Kidney glomerular epithelial cell (primary cell): Measurements from ENCODE around the gene GANAB.
"Not testable (repeated sequence)": the region's sequence is repeated elsewhere in the genome, so short reads cannot be mapped to it uniquely, and the experiment has no call there.

Source experiments
- DNase-seq: peaks from one replicate; lab custom pipeline; 2025; lab: John Stamatoyannopoulos, UW

GANAB gene

DNA sequence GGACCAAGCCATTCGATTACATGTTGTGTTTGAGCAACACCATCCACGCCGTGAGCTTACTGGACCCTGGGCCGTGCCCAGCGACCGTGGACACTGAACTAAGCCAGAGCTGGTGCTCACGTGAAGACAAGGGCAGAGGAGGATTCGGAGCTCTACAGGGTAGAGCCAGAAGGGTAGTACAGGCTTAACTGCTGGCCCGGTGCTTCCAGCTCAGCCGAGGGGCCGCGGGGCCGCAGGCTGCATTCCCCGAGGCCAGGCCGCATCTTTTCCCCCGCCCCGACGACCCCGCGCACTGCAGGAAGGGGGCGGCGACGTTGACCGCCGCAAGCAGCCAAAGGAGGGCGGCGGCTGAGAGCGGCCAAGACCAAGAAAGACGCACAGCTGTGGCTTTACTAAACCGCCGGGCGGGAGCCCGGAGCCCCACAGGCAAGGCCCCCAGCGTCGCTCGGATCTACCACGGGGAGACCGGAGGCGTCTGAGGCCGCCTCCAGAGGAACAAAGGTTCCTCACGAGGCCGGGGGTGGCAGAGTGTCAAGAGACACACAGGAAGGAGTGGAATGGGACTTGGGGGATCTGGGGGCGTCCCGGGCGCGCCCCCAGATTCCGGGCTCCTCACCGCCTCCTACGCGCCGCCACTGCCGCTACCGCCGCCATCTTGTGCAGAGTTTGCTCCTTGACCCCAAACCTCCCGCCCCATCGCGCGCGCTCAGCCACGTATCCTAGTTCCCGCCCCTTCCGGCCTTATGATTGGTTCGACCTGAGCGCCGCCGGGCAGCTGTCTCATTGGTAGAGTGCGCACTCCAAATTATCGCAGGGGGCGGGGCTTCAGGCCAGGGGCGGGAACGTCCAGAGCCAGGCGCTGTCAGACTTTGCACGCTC, at the start of gene GANAB:
Gene GANAB (minus strand): TSS at position 668 of the 879 bp plus-strand sequence. CDS start 14 bp downstream, at position 654.
- peak; percentile 96 for DNase-seq

DNA sequence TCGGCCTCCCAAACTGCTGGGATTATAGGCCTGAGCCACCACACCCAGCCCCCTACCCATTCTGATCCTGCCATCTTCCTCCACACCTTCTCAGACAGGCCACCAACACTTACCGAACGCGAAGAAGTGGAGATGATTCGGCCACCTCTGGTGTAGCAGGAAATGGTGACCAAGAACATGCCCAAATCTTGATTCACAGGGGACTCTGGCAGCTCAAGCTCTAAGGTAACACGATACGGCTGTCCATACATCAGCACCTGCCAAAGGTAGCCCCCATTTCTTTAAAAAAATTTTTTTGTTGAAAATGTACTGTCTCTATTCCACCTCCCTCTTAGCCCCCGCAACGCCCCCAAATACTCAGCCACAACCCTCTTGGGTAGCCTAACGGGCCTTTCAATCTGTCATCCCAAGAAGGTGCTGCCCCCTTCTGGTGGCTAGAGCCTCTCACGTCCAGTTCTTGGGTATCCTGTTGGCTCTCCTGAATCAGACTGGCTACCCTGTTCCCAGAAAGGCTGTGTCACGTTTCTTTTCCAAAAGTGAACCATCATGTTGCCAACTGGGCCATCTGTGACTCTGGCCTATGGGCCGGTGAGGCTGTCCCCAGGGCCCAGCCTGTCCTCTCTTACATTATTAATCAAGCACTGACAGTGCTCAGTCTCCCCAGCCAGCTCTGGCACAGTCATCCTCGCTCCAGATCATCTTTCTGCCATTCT, 48.2 kb upstream of the GANAB start:
- DNase-seq: no peak

DNA sequence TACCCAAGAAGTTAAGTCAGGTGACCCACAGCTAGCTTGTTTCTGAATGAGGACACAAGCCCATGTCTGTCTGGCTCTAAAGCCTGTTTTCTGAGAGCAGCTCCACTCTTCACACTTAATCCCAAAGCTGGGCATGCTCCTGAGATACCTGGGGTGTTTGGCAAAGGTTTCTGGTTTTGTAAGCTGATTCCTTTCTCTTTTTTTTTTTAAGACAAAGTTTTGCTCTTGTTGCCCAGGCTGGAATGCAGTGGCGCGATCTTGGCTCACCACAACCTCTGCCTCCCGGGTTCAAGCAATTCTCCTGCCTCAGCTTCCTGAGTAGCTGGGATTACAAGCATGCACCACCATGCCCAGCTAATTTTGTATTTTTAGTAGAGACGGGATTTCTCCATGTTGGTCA, 47.2 kb upstream of the GANAB start:
- DNase-seq: not testable (repeated sequence)

- no peak for DNase-seq
Observed at GRCh38 chr11:62689421-62690183, 43.2 kb upstream of the GANAB start, which contains the start of gene LRRN4CL. Gene LRRN4CL, minus strand, starts transcription at chr11:62689530. Its CDS starts 1,022 bp downstream, at chr11:62688508.

- DNase-seq: no peak
Observed at GRCh38 chr11:62688491-62688890, 42.1 kb upstream of the GANAB start.

DNA sequence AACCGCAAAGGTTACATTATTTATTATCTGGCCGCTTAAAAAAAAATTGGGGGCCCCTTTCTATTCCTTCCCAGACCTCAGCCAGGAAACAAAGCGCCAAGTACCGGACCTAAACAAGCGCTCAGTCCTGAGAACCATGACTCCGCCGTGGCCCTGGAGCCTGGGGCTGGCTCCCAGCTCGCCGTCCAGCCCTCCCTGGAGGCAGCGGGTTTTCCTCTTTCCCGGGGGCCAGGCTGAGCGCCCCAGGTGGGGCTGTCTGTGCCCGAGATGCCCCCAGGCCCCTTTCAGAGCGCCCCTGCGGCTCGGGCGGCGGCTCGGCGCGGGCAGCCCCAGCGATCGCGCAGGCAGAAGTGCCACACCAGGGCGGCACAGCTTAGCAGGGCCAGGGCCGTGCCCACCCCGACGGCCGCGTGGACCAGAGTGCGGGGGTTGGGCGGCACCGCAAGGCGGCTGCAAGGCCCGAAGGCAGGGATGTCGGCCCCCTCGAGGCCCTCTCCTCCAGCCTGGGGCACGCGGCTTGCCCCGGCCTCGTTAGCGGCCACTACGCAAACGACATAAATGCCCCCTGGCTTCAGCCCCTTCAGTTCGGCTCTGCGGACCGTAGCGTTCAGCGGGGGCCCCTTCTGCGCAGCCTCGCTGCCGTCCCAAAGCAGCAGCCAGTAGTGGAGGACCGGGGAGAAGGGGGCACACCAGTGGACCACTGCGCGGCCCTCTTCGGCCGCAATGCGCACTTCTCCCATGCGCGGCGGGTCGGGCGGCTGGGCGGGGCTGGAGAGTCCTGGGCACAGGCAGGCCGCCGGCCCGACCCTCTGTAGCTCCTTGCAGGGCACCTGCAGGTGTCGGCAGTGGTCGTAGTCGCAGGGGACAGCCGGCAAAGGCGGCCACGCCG, 41.3 kb upstream of the GANAB start:
- no peak for DNase-seq

DNA sequence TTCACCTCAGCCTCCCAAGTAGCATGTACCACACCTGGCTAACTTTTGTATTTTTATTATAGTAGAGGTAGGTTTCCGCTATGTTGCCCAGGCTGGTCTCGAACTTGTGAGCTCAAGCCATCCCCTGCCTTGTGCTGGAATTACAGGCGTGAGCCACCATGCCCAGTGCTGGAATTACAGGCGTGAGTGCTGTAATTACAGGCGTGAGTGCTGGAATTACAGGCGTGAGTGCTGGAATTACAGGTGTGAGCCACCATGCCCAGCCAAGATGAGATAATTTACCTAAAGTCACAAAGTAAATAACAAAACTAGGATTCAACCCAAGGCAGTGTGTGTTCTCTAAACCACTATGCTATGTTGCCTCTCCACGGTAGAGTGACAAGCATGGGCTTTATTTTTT, 36.1 kb upstream of the GANAB start:
- no peak for DNase-seq

DNA sequence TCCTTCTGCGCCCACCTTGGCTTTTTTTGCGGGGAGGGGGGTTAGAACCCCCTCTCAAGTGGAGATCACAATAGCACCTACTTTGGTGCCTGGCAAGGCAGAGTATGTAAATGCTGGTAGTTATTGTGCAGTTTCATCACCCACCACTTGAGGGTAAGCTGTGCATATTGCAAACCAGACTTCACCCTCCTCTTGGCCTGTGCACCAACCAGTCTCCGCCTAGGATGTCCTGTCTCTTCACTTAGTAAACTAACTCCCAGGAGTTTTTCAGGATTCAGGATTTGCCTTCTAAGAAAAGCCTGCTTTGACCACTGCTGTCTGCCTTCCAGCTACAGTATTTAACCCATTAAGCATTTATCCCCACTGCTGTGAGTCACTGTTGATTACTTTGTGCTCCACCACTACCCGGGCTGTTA, 34.4 kb upstream of the GANAB start:
- peak; percentile 74 for DNase-seq

GRCh38 chr11:62678770-62679696, 32.6 kb upstream of the GANAB start, which contains the start of gene UBXN1:
Gene UBXN1, minus strand, starts transcription at chr11:62679073. Its CDS starts 150 bp downstream, at chr11:62678923.
- DNase-seq: peak; percentile 71

DNA sequence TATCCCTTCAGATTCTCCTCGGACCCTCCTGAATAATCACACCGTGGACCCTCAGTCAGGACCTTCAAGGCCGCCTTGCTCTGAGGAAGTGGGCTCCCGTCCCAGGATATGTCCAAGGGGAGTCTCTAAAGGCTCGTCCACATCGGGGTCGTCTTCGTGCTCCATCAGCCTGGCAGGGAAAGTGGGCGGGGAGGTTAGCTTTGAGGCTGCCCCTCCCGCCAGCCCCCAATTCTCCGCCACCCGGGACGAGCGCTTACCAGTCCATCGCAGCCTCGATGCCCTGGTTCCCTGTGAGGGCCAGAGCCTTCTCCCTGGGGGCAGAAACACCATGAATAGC, 32.0 kb upstream of the GANAB start:
- DNase-seq: no peak

DNA sequence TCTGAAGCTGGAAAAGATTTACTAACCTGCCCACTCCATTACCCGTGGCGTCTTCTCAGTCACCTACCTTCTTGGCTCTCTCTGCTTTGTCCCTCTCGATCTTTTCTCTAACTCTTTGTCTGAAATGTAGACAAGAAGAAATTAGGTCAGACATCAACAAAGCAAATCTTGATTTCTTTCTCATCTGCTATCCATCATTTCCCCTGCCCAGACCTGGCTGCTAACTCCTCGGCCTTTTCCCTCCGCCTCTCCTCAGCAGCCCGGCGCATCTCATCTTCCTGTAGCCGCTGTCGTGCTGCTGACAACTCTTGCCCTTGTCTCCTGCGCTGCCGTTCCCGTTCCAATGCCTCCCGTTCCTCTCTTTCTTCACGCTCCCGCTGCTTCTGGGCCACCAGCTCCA, 31.3 kb upstream of the GANAB start:
- DNase-seq: no peak

DNA sequence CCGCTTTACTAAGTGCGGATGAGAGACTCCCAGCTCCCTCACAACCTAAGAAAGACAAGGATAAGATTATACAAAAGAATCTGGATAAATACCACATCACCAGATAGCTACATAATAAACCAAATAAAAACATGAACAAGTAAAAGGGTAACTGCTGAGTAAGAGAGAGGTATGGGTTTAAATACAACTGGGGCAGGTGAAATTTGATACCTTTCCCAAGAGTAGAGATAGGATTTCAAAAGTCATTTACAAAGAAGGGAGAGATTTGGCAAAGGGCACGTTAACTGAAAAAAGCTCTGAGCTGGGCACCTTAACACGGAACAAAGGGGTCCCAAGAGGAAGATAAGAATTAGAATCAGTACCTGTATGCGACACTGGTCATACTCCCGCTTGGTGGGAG, 30.7 kb upstream of the GANAB start:
- no peak for DNase-seq

DNA sequence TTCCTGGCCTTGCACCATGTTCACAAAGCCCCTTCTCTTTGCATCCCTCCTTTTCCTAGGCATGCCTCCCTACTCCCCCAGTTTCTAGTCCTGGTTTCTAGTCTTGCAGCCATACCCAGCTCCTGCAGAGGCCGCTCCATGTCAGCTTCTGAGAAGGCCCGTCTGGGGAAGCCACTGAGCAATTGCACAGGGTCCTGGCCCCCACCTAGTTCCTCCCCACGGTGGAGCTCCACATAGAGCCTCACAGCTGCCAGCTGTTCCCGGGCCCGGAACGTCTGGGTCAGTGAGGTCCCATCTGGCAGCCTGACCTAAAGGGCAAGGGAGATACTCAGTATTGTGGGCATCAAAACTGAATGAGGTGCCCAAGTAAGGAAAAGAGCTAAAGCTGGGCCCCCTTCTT, 30.3 kb upstream of the GANAB start:
- DNase-seq: no peak

DNA sequence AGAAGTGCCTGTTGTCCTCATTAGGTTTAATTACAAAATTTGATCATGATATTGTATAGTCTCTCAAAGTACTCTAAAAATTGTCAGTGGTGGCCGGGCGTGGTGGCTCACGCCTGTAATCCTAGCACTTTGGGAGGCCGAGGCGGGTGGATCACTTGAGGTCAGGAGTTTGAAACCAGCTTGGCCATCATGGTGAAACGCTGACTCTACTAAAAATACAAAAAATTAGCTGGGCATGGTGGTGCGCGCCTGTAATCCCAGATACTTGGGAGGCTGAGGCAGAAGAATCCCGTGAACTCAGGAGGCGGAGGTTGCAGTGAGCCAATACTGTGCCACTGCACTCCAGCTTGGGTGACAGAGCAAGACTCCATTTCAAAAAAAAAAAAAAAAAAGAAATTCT, 29.0 kb upstream of the GANAB start:
- DNase-seq: not testable (repeated sequence)

DNA sequence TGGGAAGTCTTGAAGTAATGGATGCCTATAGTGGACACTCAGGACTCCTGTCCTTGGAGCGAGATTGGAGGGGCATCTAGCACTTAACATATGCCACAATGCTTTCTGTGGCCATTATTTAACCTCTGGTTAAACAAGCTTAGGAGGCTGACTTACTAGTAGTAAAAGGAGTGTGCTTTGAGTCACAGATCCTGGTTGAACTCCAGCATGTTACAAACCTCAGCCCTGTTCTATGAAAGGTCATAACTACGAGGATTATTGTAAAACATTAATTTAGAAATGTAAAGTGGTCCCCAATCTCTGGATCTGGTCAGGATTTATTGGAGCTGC, 26.7 kb upstream of the GANAB start:
- DNase-seq: no peak

GRCh38 chr11:62671608-62672389, 25.4 kb upstream of the GANAB start, which contains the start of the genes LBHD1 and UQCC3:
Gene LBHD1, minus strand, starts transcription at chr11:62672267. Its CDS starts 2,236 bp downstream, at chr11:62670031.
Gene UQCC3, plus strand, starts transcription at chr11:62671673. Its CDS starts 73 bp downstream, at chr11:62671746.
- peak; percentile 84 for DNase-seq

DNA sequence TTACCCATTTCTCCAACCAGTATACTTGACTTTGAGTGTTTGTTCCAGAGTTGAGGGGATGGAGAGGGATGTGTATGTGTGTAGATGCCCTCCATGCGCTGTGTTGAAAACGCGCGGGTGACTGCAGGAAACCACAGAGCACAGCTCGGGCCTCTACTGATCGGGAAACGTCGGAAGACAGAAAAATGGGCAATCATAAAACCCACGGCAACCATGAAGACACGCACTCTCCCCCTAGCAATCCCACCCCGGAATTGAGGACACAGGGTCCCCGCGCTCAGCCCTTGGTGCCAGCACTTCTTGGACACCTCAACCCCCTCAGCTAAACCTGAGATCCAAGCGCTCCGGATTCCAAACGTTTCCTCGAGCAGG, 24.8 kb upstream of the GANAB start:
- DNase-seq: no peak

DNA sequence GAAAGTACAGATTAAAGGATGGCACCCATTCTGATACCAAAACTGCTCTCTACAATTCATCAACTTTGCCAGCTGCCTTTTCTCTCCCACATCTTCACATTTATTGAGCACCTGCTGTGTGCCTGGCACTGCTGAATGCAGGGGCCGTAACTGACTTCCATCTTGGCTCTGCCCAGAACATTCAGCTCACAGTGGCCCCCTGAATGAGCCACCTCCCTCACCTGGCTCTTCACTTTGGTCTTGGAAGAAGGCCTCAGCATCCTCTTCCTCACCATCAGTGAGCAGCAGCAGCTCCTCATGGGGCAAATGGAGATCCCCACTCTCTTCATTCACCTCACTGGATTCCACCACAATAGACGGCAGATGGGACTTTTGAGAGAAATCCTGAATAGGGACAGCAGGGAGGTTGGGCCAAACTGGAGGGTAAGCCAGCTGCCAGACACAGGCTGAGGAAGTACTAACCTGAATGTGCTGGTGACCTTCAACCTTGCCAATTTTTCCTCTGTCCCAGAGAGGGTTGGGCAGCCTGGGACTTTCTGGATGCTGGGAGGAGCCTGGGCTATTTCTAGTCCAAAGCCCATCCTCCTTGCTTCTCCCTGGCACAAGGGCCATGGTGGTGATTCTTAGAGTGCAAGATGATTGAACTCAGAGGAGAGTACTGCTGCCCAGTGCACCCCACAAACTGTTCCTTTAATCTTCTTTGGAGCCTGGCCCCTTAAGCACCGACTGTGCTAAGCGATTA, 23.2 kb upstream of the GANAB start:
- DNase-seq: no peak

DNA sequence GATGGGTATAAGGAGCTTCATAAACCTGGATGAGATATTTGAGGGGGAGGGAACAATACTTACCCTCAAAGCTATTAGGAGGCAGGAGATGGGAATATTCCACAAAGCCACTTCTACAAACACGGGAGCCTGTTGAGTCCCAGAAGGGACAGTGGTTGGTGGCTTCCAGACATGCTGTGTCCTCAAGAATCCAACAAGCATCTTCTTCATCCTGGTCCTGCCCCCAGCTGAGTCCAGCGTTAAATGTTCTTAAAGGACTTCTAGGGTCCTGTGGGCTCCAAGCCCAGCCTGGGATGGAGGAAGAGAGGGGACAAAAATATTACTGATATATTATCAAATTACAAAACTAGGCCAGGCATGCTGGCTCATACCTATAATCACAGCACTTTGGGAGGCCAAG, 21.0 kb upstream of the GANAB start:
- no peak for DNase-seq
